NCI-H526 treated with DMSO at 0.1 percent for 48 hours (cell line): ENCODE measurements around the gene DCUN1D2.

Experiments used
- DNase-seq: peaks from one replicate; lab custom pipeline; 2025; lab: John Stamatoyannopoulos, UW

The DCUN1D2 gene

GRCh38 chr13:113519556-113519955 is 29.0 kb upstream of the DCUN1D2 start:
- no peak for DNase-seq

- no peak for DNase-seq
Observed at GRCh38 chr13:113518076-113518803, 27.7 kb upstream of the DCUN1D2 start.

- DNase-seq: no peak
Observed at GRCh38 chr13:113514847-113515246, 24.3 kb upstream of the DCUN1D2 start.

GRCh38 chr13:113513761-113514160 is 23.2 kb upstream of the DCUN1D2 start:
- no peak for DNase-seq

GRCh38 chr13:113511361-113511760 is 20.9 kb upstream of the DCUN1D2 start:
- DNase-seq: no peak

GRCh38 chr13:113510871-113511270 is 20.4 kb upstream of the DCUN1D2 start:
- no peak for DNase-seq

GRCh38 chr13:113509989-113510388 is 19.5 kb upstream of the DCUN1D2 start:
- DNase-seq: no peak

GRCh38 chr13:113508521-113509254 is 18.2 kb upstream of the DCUN1D2 start:
- DNase-seq: no peak

GRCh38 chr13:113507505-113508345 is 17.2 kb upstream of the DCUN1D2 start:
- no peak for DNase-seq

GRCh38 chr13:113506871-113507388 is 16.4 kb upstream of the DCUN1D2 start:
- no peak for DNase-seq

- DNase-seq: no peak
Observed at GRCh38 chr13:113506025-113506685, 15.6 kb upstream of the DCUN1D2 start.

- no peak for DNase-seq
Observed at GRCh38 chr13:113502686-113503085, 12.2 kb upstream of the DCUN1D2 start.

GRCh38 chr13:113500530-113501265 is 10.2 kb upstream of the DCUN1D2 start:
- no peak for DNase-seq

- no peak for DNase-seq
Observed at GRCh38 chr13:113499936-113500335, 9.4 kb upstream of the DCUN1D2 start.

- DNase-seq: no peak
Observed at GRCh38 chr13:113498905-113499304, 8.4 kb upstream of the DCUN1D2 start.

GRCh38 chr13:113497217-113497616 is 6.7 kb upstream of the DCUN1D2 start:
- no peak for DNase-seq

GRCh38 chr13:113495494-113496210 is 5.1 kb upstream of the DCUN1D2 start:
- no peak for DNase-seq

GRCh38 chr13:113493315-113493951 is 2.9 kb upstream of the DCUN1D2 start:
- peak; percentile 34 for DNase-seq

- no peak for DNase-seq
Observed at GRCh38 chr13:113491982-113492381, 1.5 kb upstream of the DCUN1D2 start.

GRCh38 chr13:113491418-113491883 is 940 bp upstream of the DCUN1D2 start:
- no peak for DNase-seq
